IPS-NIHi7 (cell line): Measurements from ENCODE around the gene CD248.
A peak's percentile ranks its signal among the peaks of the same experiment; 100 is the strongest.
"Not testable (repeated sequence)": the region's sequence is repeated elsewhere in the genome, so short reads cannot be mapped to it uniquely, and the experiment has no call there.

ENCODE experiments used
- DNase-seq: peaks from one replicate; pipeline ENCODE4 v3.0.0; 2012; ENCODE audit warnings: mixed read lengths; ENCODE audit errors: extremely low spot score

The CD248 gene

DNA sequence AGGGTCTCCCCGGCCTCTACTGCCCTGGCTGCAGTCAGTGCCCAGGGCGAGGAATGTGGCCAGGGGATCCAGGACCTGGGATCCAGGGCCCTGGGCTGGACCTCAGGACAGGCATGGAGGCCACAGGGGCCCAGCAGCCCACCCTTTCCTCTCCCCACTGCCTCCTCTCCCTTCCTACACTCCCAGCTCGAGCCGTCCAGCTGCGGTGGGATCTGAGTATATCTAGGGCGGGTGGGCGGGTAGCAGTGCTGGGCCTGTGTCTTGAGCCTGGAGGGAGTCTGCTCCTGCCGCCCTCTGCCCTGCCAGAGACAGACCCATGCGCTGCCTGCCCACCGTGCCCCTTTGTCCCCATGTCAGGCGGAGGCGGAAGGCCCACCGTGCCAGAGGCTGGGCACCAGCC lies 40.2 kb downstream of the CD248 start:
- DNase-seq = not testable (repeated sequence)

GRCh38 chr11:66275984-66276612 lies 40.7 kb downstream of the CD248 start:
- DNase-seq = no peak

GRCh38 chr11:66275396-66275795 lies 41.4 kb downstream of the CD248 start:
- DNase-seq = no peak

GRCh38 chr11:66274219-66274618 lies 42.6 kb downstream of the CD248 start:
- no peak for DNase-seq

DNA sequence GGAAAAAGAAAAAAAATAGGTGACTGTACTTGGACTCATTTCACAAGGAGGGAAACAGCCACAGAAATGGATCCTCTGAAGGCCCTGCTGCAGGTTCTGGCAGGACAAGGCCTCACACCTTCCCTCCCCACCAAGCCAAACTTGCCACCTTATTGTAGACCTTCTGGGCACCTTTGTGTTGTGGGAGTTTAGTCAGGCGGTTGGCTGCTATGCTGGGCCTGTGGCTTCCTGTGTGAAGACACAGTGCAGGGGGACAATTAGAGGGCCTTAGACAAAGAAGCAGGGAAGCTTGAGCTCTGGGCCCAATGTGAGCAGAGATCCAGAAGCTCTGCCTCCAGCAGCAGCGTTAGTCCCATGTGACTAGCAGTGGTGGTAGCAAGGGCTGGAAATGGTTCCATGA lies 44.2 kb downstream of the CD248 start:
- DNase-seq = no peak

DNA sequence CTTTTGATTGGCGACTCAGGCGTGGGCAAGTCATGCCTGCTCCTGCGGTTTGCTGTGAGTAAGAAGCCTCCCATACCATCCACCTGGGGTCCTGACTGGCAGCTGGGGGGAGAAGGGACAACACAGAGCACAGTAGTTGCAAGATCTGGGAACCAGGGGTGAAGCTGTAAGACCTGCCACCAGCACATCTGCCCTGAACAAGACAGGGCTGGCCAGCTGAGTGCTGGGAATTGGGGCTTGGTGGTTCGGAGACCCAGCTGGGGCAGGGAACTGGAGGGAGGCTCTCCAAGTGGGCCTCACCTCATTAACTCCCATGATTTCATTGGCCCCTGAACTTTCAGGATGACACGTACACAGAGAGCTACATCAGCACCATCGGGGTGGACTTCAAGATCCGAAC lies 45.0 kb downstream of the CD248 start:
- no peak for DNase-seq

GRCh38 chr11:66268952-66269905 lies 47.6 kb downstream of the CD248 start:
- DNase-seq = peak; percentile 68

DNA sequence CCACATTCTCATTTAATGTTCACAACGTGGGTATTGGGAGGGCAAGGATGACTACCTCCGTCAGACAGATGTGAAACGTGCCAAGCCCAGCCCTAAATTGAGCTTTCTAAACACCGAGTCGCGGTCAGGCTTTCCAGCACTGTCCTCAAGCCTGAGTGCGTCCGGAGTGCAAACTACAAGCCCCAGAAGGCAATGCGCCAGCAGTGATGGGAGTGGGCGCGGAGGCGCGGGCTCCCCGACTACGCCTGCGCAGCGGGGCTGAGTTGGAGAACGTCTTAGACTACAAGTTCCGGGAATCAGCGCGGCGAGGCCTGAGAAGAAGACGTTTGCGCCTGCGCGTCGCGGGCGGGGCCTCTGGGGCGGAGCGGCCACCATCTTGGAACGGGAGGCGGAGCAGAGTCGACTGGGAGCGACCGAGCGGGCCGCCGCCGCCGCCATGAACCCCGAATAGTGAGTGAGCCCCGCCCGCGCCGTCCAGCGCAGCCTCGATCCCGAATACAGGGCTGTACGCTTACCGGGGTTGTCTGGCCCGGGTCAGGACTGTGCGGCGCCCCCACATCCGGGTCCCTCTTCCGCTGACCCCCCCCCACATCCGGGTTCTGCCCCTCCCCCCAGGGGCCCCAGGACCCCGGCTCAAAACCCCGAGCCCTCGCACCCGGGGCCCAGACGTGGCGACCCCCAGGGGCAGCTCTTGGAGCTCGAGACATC lies 48.4 kb downstream of the CD248 start, which contains the start of gene RAB1B:
TSS of gene RAB1B (plus strand) at position 396 of the 708 bp plus-strand sequence. CDS start at position 437, 41 bp downstream.
- DNase-seq = peak; percentile 96

DNA sequence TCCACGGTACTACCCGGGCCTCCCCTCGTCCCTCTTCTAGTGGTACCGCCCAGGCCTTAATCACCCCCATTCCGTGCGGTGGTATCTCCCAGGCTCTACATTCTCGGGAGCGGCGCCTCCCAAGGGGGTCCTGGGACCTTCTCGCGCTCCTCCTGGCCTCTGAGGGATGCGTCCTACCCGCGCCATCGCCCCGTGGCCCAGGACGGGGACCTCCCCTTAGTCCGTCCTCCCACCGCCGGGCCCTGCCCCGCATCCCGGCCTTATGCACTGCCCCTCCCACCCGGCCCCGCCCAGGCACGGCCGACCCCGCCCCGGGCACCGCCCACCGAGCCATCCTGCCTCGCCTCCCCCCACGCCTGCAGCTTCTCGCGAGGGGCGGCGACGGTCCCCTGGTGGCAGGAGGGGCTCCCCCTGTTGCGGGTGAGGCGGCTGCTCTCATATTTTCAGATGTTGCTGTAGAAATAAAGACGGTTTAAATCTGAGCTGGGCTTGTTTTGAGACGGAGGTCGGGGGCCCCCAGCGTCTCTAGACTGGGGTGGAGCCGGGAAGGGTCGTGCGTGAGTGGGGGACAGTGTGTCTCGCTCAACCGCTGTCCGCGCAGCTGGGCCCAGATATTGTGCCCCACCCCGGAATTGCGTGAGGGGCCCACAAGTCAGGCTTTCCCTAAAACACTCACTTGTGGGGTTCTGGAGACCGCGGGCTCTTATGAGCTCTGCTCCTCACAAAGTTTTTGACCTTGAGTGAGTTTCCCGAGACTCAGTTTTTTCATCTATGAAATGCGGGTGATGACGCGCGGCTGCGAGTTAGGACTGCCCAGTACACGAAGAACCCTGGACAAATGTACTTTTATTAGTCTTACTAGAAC lies 49.2 kb downstream of the CD248 start:
- DNase-seq = peak; percentile 86

DNA sequence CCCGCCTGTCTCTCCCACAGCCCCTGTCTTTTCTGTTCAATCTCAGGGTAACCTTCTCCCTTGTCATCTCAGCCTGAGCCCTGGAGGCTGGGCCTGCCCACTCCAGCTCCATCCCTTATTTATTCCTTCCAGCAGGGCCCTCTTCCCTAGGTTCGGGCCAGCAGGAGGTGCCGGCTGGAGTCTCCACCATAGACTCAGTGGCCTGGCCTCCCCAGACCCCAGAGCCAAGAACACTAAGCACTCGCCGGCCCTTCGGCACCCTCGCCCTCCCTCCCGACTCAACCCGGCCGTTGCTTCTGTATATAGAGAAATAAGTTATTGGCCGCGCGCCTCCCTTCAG lies 49.8 kb downstream of the CD248 start:
- DNase-seq = no peak

- no peak for DNase-seq
Measured at GRCh38 chr11:66266378-66267038, 50.3 kb downstream of the CD248 start.

DNA sequence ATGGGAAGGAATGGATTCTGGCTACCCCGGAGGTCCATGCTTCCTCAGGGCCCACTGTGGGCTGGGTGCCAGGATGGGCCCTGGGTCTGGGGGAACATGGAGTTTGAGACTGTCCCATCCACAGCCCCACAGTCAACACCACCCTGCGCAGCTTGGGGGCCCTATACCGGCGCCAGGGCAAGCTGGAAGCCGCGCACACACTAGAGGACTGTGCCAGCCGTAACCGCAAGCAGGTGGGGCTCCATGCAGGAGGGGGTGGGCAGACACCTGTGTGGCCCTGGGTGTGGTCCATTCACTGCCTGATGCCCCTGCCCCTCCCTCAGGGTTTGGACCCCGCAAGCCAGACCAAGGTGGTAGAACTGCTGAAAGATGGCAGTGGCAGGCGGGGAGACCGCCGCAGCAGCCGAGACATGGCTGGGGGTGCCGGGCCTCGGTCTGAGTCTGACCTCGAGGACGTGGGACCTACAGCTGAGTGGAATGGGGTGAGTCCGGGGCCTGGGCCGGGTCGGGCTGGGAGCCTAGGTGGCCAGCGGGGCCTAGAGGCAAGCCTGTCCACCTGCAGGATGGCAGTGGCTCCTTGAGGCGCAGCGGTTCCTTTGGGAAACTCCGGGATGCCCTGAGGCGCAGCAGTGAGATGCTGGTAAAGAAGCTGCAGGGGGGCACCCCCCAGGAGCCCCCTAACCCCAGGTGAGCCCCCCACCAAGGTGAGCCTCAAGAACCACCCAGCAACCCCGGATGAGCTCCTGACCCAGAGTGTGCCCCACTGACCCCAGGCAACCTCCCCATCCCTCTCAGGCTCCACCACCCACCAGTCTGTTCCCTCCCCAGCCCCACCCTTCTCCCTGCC lies 51.1 kb downstream of the CD248 start:
- DNase-seq = no peak

DNA sequence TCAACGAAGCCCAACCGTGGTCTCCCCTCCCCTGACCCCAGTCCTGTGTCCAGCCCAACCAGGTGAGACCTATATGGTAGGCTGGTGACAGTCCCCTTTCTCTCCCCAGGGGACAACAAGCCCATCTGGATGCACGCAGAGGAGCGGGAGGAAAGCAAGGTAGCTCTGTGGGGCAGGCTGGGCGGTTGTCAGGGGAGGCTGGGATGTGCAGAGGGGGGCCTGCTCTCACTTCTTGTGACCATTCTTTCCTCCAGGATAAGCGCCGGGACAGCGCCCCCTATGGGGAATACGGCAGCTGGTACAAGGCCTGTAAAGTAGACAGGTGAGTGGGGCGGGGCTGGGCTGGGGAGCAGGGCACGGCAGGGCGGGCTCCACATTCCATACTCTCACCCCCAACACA lies 51.9 kb downstream of the CD248 start:
- DNase-seq = peak; percentile 69
